CD14-positive monocyte (primary cell): ENCODE measurements around the gene HERC5. TPM values are rescaled to one million over a fixed set of nuclear protein-coding genes. Genes with fewer than 3 reads are reported as not detected.
"Not testable (repeated sequence)": the region's sequence is repeated elsewhere in the genome, so short reads cannot be mapped to it uniquely, and the experiment has no call there.

Experiments
- DNase-seq, 3 donors: peaks; one replicate each; pipeline ENCODE4 v3.0.0-alpha.2; 2011 to 2022
- H2AFZ ChIP-seq: 2 replicates; pipeline ENCODE4 v1.6.0; 2012; ENCODE audit warnings: mild to moderate bottlenecking, low read depth, low read length, inconsistent platforms; ENCODE audit not compliant: insufficient read depth, poor library complexity, severe bottlenecking
- H3K27ac ChIP-seq, 2 donors: 1 replicate in 1 of 2; 2 replicates in 1 of 2; pipeline ENCODE4 v1.5.1; 2012 to 2013; ENCODE audit warnings: low read length in 2 of 2, control low read depth in 1 of 2, inconsistent platforms in 1 of 2, low read depth in 1 of 2, mild to moderate bottlenecking in 1 of 2
- H3K27me3 ChIP-seq, 2 donors: one replicate each; pipeline versions ENCODE4 v1.6.0 to v1.6.1; 2011 to 2013; ENCODE audit warnings: low read length in 2 of 2; ENCODE audit not compliant: control insufficient read depth in 2 of 2, insufficient read depth in 2 of 2
- H3K36me3 ChIP-seq, 2 donors: replicated peaks in 1 of 2; 1 replicate in 1 of 2; 2 replicates in 1 of 2; pipeline versions ENCODE4 v1.5.1 to v1.6.1; 2012 to 2013; ENCODE audit warnings: low read length in 2 of 2, control low read depth in 1 of 2, inconsistent platforms in 1 of 2, mild to moderate bottlenecking in 1 of 2; ENCODE audit not compliant: insufficient read depth in 2 of 2, control insufficient read depth in 1 of 2
- H3K4me1 ChIP-seq, 2 donors: 1 replicate in 1 of 2; 2 replicates in 1 of 2; pipeline versions ENCODE4 v1.5.1 to v1.6.1; 2012 to 2013; ENCODE audit warnings: low read length in 2 of 2, control low read depth in 1 of 2, inconsistent platforms in 1 of 2, mild to moderate bottlenecking in 1 of 2, moderate library complexity in 1 of 2; ENCODE audit not compliant: insufficient read depth in 2 of 2, control insufficient read depth in 1 of 2
- H3K4me2 ChIP-seq: replicated peaks from 2 replicates; pipeline ENCODE3; 2012; ENCODE audit warnings: low read length, moderate library complexity, mild to moderate bottlenecking; ENCODE audit not compliant: poor library complexity, severe bottlenecking; ENCODE audit errors: extremely low read depth
- H3K4me3 ChIP-seq, 3 experiments: fragments of 200-600 bp in 1 of 3; sonication (generic) in 1 of 3; replicated peaks in 1 of 3; 1 replicate in 2 of 3; 2 replicates in 1 of 3; pipeline ENCODE4 v1.5.1; 2011 to 2013; ENCODE audit warnings: low read length in 3 of 3, mild to moderate bottlenecking in 3 of 3, control low read depth in 2 of 3, low read depth in 2 of 3, inconsistent platforms in 1 of 3, moderate library complexity in 1 of 3
- H3K79me2 ChIP-seq: 2 replicates; pipeline ENCODE4 v1.6.0; 2012; ENCODE audit warnings: mild to moderate bottlenecking, control low read depth, inconsistent platforms, low read length, moderate library complexity; ENCODE audit not compliant: insufficient read depth
- H3K9ac ChIP-seq: 2 replicates; pipeline ENCODE4 v1.6.0; 2017; ENCODE audit warnings: low read length, mild to moderate bottlenecking; ENCODE audit not compliant: insufficient read depth, poor library complexity, severe bottlenecking
- H3K9me3 ChIP-seq, 2 donors: replicated peaks in 1 of 2; 1 replicate in 1 of 2; 2 replicates in 1 of 2; pipeline versions ENCODE4 v1.5.1 to v1.6.1; 2012 to 2013; ENCODE audit warnings: low read length in 2 of 2, control low read depth in 1 of 2; ENCODE audit not compliant: control insufficient read depth in 1 of 2, insufficient read depth in 1 of 2
- H4K20me1 ChIP-seq: 2 replicates; pipeline ENCODE4 v1.6.0; 2012; ENCODE audit warnings: mild to moderate bottlenecking, low read length, control low read depth, moderate library complexity; ENCODE audit not compliant: insufficient read depth
- H3K27ac Mint-ChIP-seq, 7 donors: one replicate each; pipeline ENCODE4 v1.8.0; 2020; ENCODE audit warnings: mild to moderate bottlenecking in 7 of 7, mixed read lengths in 7 of 7, moderate library complexity in 6 of 7, inconsistent platforms in 2 of 7
- H3K27me3 Mint-ChIP-seq, 3 donors: one replicate each; pipeline ENCODE4 v1.8.0; 2021 to 2022; ENCODE audit warnings: low read depth in 3 of 3, mild to moderate bottlenecking in 3 of 3, mixed read lengths in 3 of 3, moderate library complexity in 3 of 3, inconsistent platforms in 1 of 3
- H3K36me3 Mint-ChIP-seq, 2 donors: one replicate each; pipeline ENCODE4 v1.8.0; 2020; ENCODE audit warnings: mixed read lengths in 2 of 2, inconsistent platforms in 1 of 2, mild to moderate bottlenecking in 1 of 2
- H3K4me1 Mint-ChIP-seq: one replicate; pipeline ENCODE4 v1.8.0; 2020; ENCODE audit warnings: mild to moderate bottlenecking, mixed read lengths
- H3K4me3 Mint-ChIP-seq, 2 donors: one replicate each; pipeline ENCODE4 v1.8.0; 2020; ENCODE audit warnings: mild to moderate bottlenecking in 2 of 2, mixed read lengths in 2 of 2, moderate library complexity in 1 of 2
- H3K9me3 Mint-ChIP-seq, 7 donors: one replicate each; pipeline ENCODE4 v1.8.0; 2020 to 2022; ENCODE audit warnings: mixed read lengths in 7 of 7, mild to moderate bottlenecking in 6 of 7, moderate library complexity in 6 of 7, inconsistent platforms in 2 of 7
- CTCF ChIP-seq: fragments of 200-600 bp; IDR thresholded peaks from one replicate; pipeline ENCODE4 v1.8.0; 2022; ENCODE audit warnings: antibody characterized with exemption, mild to moderate bottlenecking
- WGBS: methylation state at CpG from one replicate; pipeline ENCODE4 v1.1.5; 2013; ENCODE audit warnings: missing lambda C conversion rate; ENCODE audit not compliant: insufficient coverage; 5-methylcytosine and 5-hydroxymethylcytosine counted together
- intact Hi-C, 2 donors: fragments of 100-400 bp; cut with micrococcal nuclease; formaldehyde crosslinking; loops; one replicate each; pipeline versions ENCODE4 v1.15.0 to v1.15.1; 2023
- polyA plus RNA-seq, 3 donors: library from polyadenylated mRNA; depleted of rRNA in 1 of 3; unstranded in 2 of 3; stranded (reverse) in 1 of 3; fragments of 300-500 nt in 2 of 3; fragments of >200 nt in 1 of 3; fragmentation: Illumina TruSeq in 2 of 3; gene quantifications; 1 replicate in 2 of 3; 2 replicates in 1 of 3; pipeline ENCODE4 v1.2.3, GENCODE V29; 2012 to 2021

HERC5 gene
- polyA plus RNA-seq, 3 donors: 2.9 to 10.4 (median 8.1) TPM

- H3K36me3 ChIP-seq: peaks cover 4 to 18% of the 10 kb centered on the region in 2 donors
- no peaks in the 10 kb centered on the region for H3K4me1 ChIP-seq
- peaks cover 0 to 3% (median 0%) of the 10 kb centered on the region in 3 donors for H3K27me3 Mint-ChIP-seq
- no peaks in the 10 kb centered on the region for H3K79me2 ChIP-seq
- H3K27ac Mint-ChIP-seq: no peak overlapping the region
- no peak overlapping the region for H3K27ac ChIP-seq
- no peak overlapping the region for H3K4me3 Mint-ChIP-seq
- H2AFZ ChIP-seq: no peak overlapping the region
- no peak overlapping the region for H3K9ac ChIP-seq
- H3K4me2 ChIP-seq: no peak overlapping the region
- intact Hi-C loops: no loop called here
- H3K4me1 Mint-ChIP-seq: no peaks in the 10 kb centered on the region
- 57% methylated on average over 1 of the region's 3 CpGs for WGBS
- no peak for DNase-seq
- peaks cover 13 to 14% of the 10 kb centered on the region in 2 donors for H3K36me3 Mint-ChIP-seq
- no peaks in the 10 kb centered on the region for H3K27me3 ChIP-seq
- H3K9me3 ChIP-seq: no peaks in the 10 kb centered on the region
- H3K9me3 Mint-ChIP-seq: peaks cover 3 to 12% (median 7%) of the 10 kb centered on the region in 7 donors
- TF ChIP-seq CTCF: no peak
- no peak overlapping the region for H3K4me3 ChIP-seq
- H4K20me1 ChIP-seq: no peaks in the 10 kb centered on the region
These were observed 10.8 kb upstream of the HERC5 start for GRCh38 chr4:88446124-88446523.

GRCh38 chr4:88447371-88448095 is 9.4 kb upstream of the HERC5 start:
- Histone ChIP-seq H3K27ac (no peak overlapping the region), H3K27me3 (no peaks in the 10 kb centered on the region), H3K4me2 (no peak overlapping the region), H3K79me2 (no peaks in the 10 kb centered on the region), H2AFZ (no peak overlapping the region), H3K4me3 (no peak overlapping the region), H3K9me3 (no peaks in the 10 kb centered on the region), H3K4me1 (no peaks in the 10 kb centered on the region), H4K20me1 (no peaks in the 10 kb centered on the region), H3K36me3 (peaks cover 0 to 10% of the 10 kb centered on the region in 2 donors), H3K9ac (no peak overlapping the region)
- H3K27ac Mint-ChIP-seq: no peak overlapping the region
- DNase-seq: no peak
- peaks cover 7 to 10% of the 10 kb centered on the region in 2 donors for H3K36me3 Mint-ChIP-seq
- intact Hi-C loops: no loop called here
- no peaks in the 10 kb centered on the region for H3K4me1 Mint-ChIP-seq
- 100% methylated on average over 2 of the region's 5 CpGs for WGBS
- no peak for TF ChIP-seq CTCF
- H3K4me3 Mint-ChIP-seq: no peak overlapping the region
- H3K9me3 Mint-ChIP-seq: peaks cover 0 to 10% (median 6%) of the 10 kb centered on the region in 7 donors
- peaks cover 0 to 3% (median 0%) of the 10 kb centered on the region in 3 donors for H3K27me3 Mint-ChIP-seq

GRCh38 chr4:88448211-88448765 is 8.6 kb upstream of the HERC5 start:
- H3K4me3 ChIP-seq, H3K9ac ChIP-seq, H2AFZ ChIP-seq, H3K9me3 Mint-ChIP-seq, H3K27ac ChIP-seq, H3K4me1 Mint-ChIP-seq, H4K20me1 ChIP-seq, H3K36me3 ChIP-seq, H3K4me3 Mint-ChIP-seq, intact Hi-C loops, H3K9me3 ChIP-seq, H3K27me3 ChIP-seq, H3K4me1 ChIP-seq, H3K27ac Mint-ChIP-seq, H3K36me3 Mint-ChIP-seq, H3K4me2 ChIP-seq, H3K27me3 Mint-ChIP-seq, H3K79me2 ChIP-seq, DNase-seq: not testable (repeated sequence)
- 100% methylated on average over 3 of the region's 7 CpGs for WGBS
